SJSA1 (cell line): ENCODE results near the gene LRRTM4. TPM values are rescaled to one million over a fixed set of nuclear protein-coding genes. Genes with fewer than 3 reads are reported as not detected.
"Not testable (repeated sequence)": the region's sequence is repeated elsewhere in the genome, so short reads cannot be mapped to it uniquely, and the experiment has no call there.

ENCODE experiments used
- DNase-seq, 2 experiments: peaks; one replicate each; pipeline ENCODE4 v3.0.0-alpha.2; 2015 to 2020; ENCODE audit warnings: low spot score in 2 of 2, low read depth in 1 of 2
- H3K27ac ChIP-seq: fragments of 250-450 bp; sonication (Bioruptor Pico); 2 replicates; pipeline ENCODE4 v1.5.1; 2020; ENCODE audit warnings: mild to moderate bottlenecking, moderate library complexity
- H3K27me3 ChIP-seq: fragments of 250-450 bp; sonication (Bioruptor Pico); replicated peaks from 2 replicates; pipeline ENCODE4 v1.5.1; 2020; ENCODE audit warnings: mild to moderate bottlenecking, moderate library complexity
- H3K36me3 ChIP-seq: fragments of 250-450 bp; sonication (Bioruptor Pico); 2 replicates; pipeline ENCODE4 v1.5.1; 2020; ENCODE audit warnings: mild to moderate bottlenecking
- H3K4me1 ChIP-seq: fragments of 250-450 bp; sonication (Bioruptor Pico); replicated peaks from 2 replicates; pipeline ENCODE4 v1.6.1; 2021; ENCODE audit warnings: mild to moderate bottlenecking
- H3K4me3 ChIP-seq: fragments of 250-450 bp; sonication (Bioruptor Pico); 2 replicates; pipeline ENCODE4 v1.5.1; 2020; ENCODE audit warnings: mild to moderate bottlenecking
- H3K9me3 ChIP-seq: fragments of 250-450 bp; sonication (Bioruptor Pico); replicated peaks from 2 replicates; pipeline ENCODE4 v1.5.1; 2020; ENCODE audit warnings: mild to moderate bottlenecking
- total RNA-seq: library from RNA; depleted of rRNA; stranded (reverse); fragments of >200 nt; shearing (Covaris generic); gene quantifications from 2 replicates; pipeline ENCODE4 v1.2.3, GENCODE V29; 2014

The LRRTM4 gene
- total RNA-seq, 1 experiment from 2014 or later, result not detected

DNA sequence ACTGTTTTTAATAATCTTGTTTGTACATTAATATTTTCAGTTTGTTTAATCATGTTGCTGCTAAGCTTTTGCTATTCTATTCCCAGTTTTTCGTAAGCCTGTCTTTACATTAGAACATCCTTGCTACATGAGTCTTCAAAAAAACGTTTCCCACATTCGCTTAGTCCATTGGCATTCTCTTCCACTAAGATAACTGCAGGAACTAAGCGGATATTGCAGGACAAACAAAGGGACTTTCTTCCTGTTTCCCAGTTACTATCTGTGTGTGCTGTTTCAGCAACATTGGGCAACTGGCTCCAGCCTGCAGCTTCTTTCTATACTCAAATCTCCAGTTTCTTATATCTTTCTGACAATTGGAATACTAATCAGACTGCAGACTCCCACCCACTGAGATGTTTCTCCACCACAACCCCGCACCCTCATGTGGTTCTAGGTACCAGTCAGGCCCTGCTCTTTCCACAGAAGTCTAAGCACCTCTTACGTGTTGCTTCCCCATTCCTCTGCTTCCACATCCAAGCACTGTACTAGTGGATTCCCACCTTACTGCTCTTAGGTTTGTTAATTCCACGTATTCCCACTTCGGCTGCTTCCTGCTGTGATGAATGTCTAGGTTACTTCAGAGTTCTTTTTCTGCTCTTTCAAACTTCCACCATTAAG lies 420.3 kb downstream of the LRRTM4 start:
- DNase-seq, result no peak
- Histone ChIP-seq H3K4me1 (no peaks in the 10 kb centered on the region), H3K27ac (no peak overlapping the region), H3K9me3 (peaks cover 3% of the 10 kb centered on the region), H3K27me3 (no peaks in the 10 kb centered on the region), H3K4me3 (no peak overlapping the region), H3K36me3 (no peaks in the 10 kb centered on the region)

DNA sequence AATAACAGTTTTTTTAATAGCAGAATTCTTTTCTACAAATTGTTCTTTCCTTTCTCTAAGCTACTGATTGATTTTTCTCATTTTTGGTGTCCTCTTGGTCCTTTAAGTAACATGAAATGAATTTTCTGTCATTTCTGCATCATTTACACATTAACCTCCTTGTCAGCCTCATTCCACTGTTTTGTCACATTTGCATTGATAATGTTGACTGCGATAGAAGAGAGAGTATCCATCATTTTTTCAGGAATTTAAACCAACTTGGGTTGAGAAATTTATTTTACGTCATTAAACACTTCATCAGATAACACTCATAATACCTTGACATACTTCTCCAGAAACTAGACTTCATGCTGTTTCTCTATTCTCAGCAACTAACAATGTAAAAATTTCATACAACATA lies 422.2 kb downstream of the LRRTM4 start:
- Histone ChIP-seq H3K4me3 (no peak overlapping the region), H3K27ac (no peak overlapping the region), H3K4me1 (no peaks in the 10 kb centered on the region), H3K9me3 (peaks cover 3% of the 10 kb centered on the region), H3K36me3 (no peaks in the 10 kb centered on the region), H3K27me3 (no peaks in the 10 kb centered on the region)
- DNase-seq, result no peak

DNA sequence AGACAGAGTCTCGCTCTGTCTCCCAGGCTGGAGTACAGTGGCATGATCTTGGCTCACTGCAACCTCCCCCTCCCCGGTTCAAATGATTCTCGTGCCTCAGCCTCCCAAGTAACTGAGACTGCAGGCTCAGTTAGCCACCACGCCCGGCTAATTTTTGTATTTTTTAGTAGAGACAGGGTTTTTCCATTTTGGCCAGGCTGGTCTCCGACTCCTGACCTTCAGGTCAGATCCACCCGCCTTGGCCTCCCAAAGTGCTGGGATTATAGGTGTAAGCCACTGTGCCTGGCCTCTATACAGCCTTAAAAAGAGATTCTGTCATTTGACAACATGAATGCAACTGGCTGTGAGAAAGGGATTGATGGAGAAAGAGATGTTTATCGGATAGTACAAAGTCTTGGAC lies 426.7 kb downstream of the LRRTM4 start:
- H3K27me3 ChIP-seq, H3K27ac ChIP-seq, H3K9me3 ChIP-seq, H3K4me1 ChIP-seq, H3K4me3 ChIP-seq, H3K36me3 ChIP-seq, DNase-seq: not testable (repeated sequence)

DNA sequence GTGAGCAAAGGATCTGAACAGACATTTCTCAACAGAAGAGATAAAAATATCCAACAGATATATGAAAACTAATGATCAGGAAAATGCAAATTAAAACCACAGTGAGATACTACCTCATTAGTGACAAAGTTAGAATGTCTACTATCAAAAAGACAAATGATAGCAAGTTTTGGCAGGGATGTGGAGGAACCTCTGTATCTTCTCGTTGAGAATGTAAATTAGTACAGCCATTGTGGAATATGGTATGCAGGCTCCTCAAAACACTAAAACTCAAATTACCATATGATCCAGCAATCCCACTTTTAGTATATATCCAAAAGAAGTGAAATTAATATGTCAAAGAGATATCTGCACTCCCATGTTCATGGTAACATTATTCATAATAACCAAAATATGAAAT lies 427.1 kb downstream of the LRRTM4 start:
- Histone ChIP-seq H3K27ac (no peak overlapping the region), H3K36me3 (no peaks in the 10 kb centered on the region), H3K9me3 (no peaks in the 10 kb centered on the region), H3K27me3 (no peaks in the 10 kb centered on the region), H3K4me1 (no peaks in the 10 kb centered on the region), H3K4me3 (no peak overlapping the region)
- no peak for DNase-seq

DNA sequence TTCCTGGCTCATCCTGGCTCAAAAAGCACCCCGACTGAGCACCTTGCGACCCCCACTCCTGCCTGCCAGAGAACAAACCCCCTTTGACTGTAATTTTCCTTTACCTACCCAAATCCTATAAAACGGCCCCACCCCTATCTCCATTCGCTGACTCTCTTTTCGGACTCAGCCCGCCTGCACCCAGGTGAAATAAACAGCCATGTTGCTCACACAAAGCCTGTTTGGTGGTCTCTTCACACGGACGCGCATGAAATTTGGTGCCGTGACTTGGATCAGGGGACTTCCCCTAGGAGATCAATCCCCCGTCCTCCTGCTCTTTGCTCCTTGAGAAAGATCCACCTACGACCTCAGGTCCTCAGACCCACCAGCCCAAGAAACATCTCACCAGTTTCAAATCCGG lies 433.8 kb downstream of the LRRTM4 start:
- not testable (repeated sequence) for H3K4me3 ChIP-seq, H3K4me1 ChIP-seq

DNA sequence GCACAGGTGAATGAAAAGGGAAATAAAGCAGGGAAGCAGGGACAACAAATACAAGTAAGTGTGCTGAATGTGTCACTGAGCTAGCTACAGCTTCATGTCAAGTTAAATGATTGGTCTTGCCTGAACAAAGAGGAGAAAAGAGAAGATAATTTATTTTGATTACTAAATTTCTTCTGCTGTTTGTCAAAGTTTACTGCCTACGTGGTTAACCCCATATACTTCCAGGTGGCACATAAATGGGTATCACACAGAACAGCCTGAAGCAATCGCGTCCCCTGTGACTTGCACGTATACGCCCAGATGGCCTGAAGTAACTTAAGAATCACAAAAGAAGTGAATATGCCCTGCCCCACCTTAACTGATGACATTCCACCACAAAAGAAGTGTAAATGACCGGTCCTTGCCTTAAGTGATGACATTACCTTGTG lies 434.2 kb downstream of the LRRTM4 start:
- no peak for DNase-seq
- H3K4me3 ChIP-seq, result no peak overlapping the region
- H3K27ac ChIP-seq, result no peak overlapping the region
- no peaks in the 10 kb centered on the region for H3K4me1 ChIP-seq
- H3K9me3 ChIP-seq, result no peaks in the 10 kb centered on the region; the same call in 1 of the 2 replicates
- no peaks in the 10 kb centered on the region for H3K27me3 ChIP-seq
- H3K36me3 ChIP-seq, result no peaks in the 10 kb centered on the region

More for the DNA sequence above, 433.8 kb downstream of the LRRTM4 start:
- not testable (repeated sequence) for H3K9me3 ChIP-seq, H3K27ac ChIP-seq, H3K27me3 ChIP-seq, DNase-seq, H3K36me3 ChIP-seq

DNA sequence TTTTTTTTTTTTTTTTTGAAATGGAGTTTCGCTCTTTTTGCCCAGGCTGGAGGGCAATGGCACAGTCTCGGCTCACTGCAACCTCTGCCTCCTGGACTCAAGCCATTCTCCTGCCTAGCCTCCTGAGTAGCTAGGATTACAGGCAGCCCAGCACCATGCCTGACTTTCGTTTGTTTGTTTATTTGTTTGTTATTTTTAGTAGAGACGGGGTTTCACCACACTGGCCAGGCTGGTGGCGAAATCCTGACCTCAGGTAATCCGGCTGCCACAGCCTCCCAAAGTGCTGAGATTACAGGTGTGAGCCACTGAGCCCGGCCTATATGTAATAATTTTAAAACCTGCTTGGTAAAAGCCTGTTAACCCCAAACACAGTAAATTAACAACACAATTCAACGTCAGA lies 435.7 kb downstream of the LRRTM4 start:
- no peak for DNase-seq
- H3K4me3 ChIP-seq, result no peak overlapping the region
- no peak overlapping the region for H3K27ac ChIP-seq
- H3K27me3 ChIP-seq, result no peaks in the 10 kb centered on the region
- H3K36me3 ChIP-seq, result no peaks in the 10 kb centered on the region
- no peaks in the 10 kb centered on the region; the same call in 1 of the 2 replicates for H3K9me3 ChIP-seq
- no peaks in the 10 kb centered on the region for H3K4me1 ChIP-seq

DNA sequence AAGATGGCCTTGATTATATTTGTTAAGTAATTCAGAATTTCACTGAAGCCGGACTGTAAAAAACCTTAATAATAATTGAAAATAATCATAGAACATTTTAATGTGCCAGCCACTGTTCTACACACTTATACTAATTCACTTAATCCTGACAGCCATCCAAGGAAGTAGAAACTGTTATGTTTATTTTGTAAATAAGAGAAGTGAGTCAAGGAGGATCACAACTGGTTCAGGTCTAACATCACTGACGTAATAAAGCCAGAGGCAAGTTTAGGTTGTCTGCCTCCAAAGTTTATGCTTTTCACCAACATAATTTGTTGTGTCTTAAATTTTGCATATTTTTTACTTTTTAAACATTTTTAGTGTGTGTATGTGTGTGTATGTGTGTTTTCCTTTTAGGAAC lies 436.1 kb downstream of the LRRTM4 start:
- no peaks in the 10 kb centered on the region for H3K27me3 ChIP-seq
- H3K9me3 ChIP-seq, result no peaks in the 10 kb centered on the region; the same call in 1 of the 2 replicates

DNA sequence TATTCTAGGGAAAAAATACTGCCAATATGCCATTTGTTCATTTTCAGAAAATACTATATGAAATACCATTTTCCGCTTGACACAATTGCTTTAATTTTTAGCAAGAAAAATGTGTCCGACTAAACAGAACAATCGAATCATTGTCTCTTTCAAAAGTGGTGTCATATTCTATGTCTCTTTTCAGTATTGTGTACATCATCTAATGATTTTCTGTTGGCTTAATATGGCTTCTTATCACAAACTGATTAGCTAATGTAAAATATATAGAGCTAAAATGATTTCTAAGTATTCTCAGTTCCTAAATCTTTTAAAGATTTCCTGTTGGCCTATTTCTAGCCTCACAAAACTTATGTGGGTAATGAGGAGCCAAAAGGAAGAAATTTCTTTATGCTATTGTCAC lies 436.6 kb downstream of the LRRTM4 start:
- Histone ChIP-seq H3K36me3 (no peaks in the 10 kb centered on the region), H3K27me3 (no peaks in the 10 kb centered on the region), H3K27ac (no peak overlapping the region), H3K4me1 (no peaks in the 10 kb centered on the region), H3K4me3 (no peak overlapping the region), H3K9me3 (peaks cover 2% of the 10 kb centered on the region; the same call in 1 of the 2 replicates)
- DNase-seq, result no peak

More for the DNA sequence above, 436.1 kb downstream of the LRRTM4 start:
- Histone ChIP-seq H3K27ac (no peak overlapping the region), H3K4me1 (no peaks in the 10 kb centered on the region), H3K4me3 (no peak overlapping the region), H3K36me3 (no peaks in the 10 kb centered on the region)
- DNase-seq, result no peak

DNA sequence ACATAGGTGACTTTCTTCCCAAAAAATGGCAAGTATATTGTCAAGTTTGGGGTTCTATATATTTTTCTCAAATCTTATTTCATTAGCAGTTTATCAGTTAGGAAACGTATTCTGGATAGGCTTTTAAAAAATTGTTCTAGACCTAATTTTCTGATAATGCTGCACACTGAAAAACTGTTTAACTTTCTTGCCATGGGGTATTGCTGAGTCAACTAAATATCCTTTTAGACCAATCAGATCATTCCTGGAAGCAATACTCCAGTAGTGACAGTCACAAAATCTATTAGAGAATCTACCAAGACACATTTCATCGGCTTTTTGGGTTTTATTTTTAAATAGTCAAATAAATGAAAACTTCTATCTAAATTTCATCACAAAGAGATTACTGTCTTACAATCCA lies 440.6 kb downstream of the LRRTM4 start:
- Histone ChIP-seq H3K9me3 (peaks cover 2% of the 10 kb centered on the region; the same call in 1 of the 2 replicates), H3K27ac (no peak overlapping the region), H3K4me3 (no peak overlapping the region), H3K36me3 (no peaks in the 10 kb centered on the region), H3K4me1 (no peaks in the 10 kb centered on the region), H3K27me3 (no peaks in the 10 kb centered on the region)
- no peak for DNase-seq

DNA sequence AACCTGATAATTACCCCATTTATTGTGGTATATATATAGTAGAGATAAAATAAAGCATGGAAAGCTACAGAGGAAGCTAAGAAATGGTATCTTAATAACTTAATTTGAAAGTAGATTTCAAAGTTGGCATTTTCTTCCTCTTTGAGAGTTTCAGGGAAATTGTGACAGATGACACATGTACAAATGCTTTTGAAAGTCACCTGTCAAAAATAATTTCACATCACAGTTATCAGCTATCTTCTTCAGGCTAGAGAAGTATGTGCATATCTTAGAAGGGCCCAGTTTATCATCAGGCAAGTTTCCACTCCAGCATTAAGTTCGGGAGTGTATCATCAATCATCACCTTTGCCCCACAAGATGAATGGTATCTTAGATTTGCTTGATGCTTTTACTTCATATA lies 457.9 kb downstream of the LRRTM4 start:
- DNase-seq, result no peak
- no peak overlapping the region for H3K4me3 ChIP-seq
- H3K9me3 ChIP-seq, result no peaks in the 10 kb centered on the region

DNA sequence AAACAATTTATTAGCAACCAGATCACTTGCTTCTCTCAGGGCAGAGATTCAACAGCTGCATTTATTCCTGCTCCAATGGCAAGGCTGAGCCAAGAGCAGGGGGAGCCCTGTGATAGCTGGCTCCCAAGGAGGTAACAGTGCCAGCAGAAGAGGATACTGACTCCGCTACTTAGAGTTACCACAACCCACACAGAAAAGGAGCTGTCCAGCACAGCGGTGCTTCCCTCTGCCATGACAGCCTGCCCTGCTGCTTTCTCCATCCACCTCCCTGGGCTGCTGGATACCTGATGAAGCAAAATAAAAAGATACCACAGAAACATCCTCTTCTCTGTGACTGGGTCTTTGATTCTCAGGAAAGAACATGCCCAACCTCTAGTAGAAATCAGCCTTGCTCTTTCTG lies 467.2 kb downstream of the LRRTM4 start:
- DNase-seq, result no peak

More for the DNA sequence above, 457.9 kb downstream of the LRRTM4 start:
- no peaks in the 10 kb centered on the region for H3K4me1 ChIP-seq
- H3K27me3 ChIP-seq, result no peaks in the 10 kb centered on the region
- H3K36me3 ChIP-seq, result no peaks in the 10 kb centered on the region
- no peak overlapping the region for H3K27ac ChIP-seq

DNA sequence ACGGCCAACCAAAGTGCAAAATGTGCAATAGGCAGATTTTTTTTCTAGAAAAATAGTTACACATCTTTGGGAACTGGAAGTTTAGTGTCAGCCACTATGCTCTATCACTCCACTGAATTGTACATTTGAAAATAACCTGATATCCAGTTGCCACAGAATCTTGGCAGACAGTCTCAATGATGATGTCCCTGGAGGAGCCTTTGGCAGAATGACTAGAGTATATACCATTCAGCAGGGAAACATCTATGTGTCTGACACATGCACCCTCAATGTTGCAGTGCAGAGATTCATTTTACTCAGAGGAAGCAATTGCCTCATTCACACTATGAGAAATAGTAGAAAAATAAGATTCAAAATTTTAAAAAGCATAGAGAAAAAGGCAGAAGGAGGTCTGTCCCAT lies 475.8 kb downstream of the LRRTM4 start:
- H3K36me3 ChIP-seq, result no peaks in the 10 kb centered on the region

More for the DNA sequence above, 467.2 kb downstream of the LRRTM4 start:
- H3K9me3 ChIP-seq, result no peaks in the 10 kb centered on the region
- H3K4me3 ChIP-seq, result no peak overlapping the region
- H3K4me1 ChIP-seq, result no peaks in the 10 kb centered on the region
- H3K27ac ChIP-seq, result no peak overlapping the region
- no peaks in the 10 kb centered on the region for H3K36me3 ChIP-seq
- no peaks in the 10 kb centered on the region for H3K27me3 ChIP-seq

DNA sequence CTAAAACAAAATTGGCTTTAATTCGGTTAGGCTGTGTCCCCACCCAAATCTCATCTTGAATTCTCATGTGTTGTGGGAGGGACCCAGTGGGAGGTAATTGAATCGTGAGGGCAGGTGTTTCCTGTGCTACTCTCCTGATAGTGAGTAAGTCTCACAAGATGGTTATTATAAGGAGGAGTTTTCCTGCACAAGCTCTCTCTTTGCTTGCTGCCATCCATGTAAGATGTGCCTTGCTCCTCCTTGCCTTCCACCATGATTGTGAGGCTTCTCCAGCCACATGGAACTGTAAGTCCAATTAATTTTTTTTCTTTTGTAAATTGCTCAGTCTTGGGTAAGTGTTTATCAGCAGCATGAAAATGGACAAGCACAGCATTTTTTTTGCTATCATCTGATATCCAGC lies 476.7 kb downstream of the LRRTM4 start:
- H3K4me3 ChIP-seq, H3K36me3 ChIP-seq, H3K27ac ChIP-seq, H3K9me3 ChIP-seq, DNase-seq, H3K27me3 ChIP-seq, H3K4me1 ChIP-seq: not testable (repeated sequence)

More for the DNA sequence above, 475.8 kb downstream of the LRRTM4 start:
- no peak overlapping the region for H3K4me3 ChIP-seq
- H3K4me1 ChIP-seq, result no peaks in the 10 kb centered on the region
- no peak for DNase-seq
- H3K27ac ChIP-seq, result no peak overlapping the region
- H3K9me3 ChIP-seq, result no peaks in the 10 kb centered on the region
- H3K27me3 ChIP-seq, result no peaks in the 10 kb centered on the region

DNA sequence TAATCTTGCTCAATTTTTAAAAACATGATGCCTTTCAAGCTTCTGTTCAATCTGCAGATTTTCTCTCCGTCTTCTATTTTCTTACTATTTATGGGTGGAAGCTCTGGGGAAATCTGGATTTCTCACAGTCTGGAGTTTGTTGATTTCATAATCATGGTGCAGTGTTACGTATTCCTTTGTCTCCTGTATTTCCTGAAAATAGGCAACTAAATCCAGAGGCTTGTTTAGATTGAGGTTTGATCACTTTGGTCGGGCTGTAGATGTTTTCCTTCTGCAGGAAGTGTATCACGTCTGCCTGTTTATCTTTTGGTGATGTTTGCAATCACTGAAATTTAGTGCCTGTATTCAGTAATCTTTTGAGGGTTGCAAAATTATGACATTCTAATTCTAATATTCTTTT lies 487.7 kb downstream of the LRRTM4 start:
- DNase-seq, result no peak
- Histone ChIP-seq H3K27me3 (no peaks in the 10 kb centered on the region), H3K4me1 (no peaks in the 10 kb centered on the region), H3K27ac (no peak overlapping the region), H3K36me3 (no peaks in the 10 kb centered on the region), H3K4me3 (no peak overlapping the region), H3K9me3 (no peaks in the 10 kb centered on the region)
